ENCODE data around the gene NCAPG2. TPM values are rescaled to one million over a fixed set of nuclear protein-coding genes. Genes with fewer than 3 reads are reported as not detected.

NCAPG2 gene
- total RNA-seq, 4 donors from 2014 or later, result 3.4 to 9.0 (median 4.3) TPM

DNA sequence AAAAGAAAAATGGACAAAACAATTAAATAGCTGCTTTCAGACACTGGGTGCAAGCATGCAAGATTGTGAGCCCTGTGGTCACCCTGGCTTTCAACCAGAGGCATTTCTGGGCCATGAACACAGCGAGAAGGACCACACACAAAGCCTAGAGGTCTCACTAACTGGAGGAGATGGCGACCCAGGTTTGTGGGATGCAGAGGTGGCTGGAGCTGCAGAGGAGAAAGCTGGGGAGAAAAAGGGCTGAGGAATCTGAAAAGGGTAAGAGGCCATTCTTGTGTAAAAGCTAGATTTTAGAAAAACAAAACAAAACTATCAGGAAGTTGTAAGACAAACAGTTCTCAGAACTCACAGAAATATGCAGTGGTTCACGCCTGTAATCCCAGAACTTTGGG is 86.9 kb downstream of the NCAPG2 start:
- Histone ChIP-seq H3K4me3 (no peak overlapping the region), H3K36me3 (no peaks in the 10 kb centered on the region), H3K27me3 (no peaks in the 10 kb centered on the region), H3K4me1 (no peaks in the 10 kb centered on the region), H3K27ac (no peak overlapping the region), H3K9me3 (no peaks in the 10 kb centered on the region)
- WGBS, 2 donors (ENCODE audit: low coverage in 1 of 2), result 82 to 93% methylated on average over 3 of the region's 3 CpGs
- in situ Hi-C loops (cut with MboI; ENCODE audit: low pct_ligation_motif_present in 1 of 4, low pct_unique_long_range_greater_than_20kb in 1 of 4, low sequenced_read_pairs in 3 of 4), result no loop called here
- no peak for DNase-seq
- TF ChIP-seq POLR2A (IDR thresholded peaks at IDR 0.05), result no peak
- no peak for TF ChIP-seq POLR2AphosphoS5 (IDR thresholded peaks at IDR 0.05)
- no peak for TF ChIP-seq EP300 (IDR thresholded peaks at IDR 0.05; ENCODE audit: low read depth)
- TF ChIP-seq, protein P1, sequence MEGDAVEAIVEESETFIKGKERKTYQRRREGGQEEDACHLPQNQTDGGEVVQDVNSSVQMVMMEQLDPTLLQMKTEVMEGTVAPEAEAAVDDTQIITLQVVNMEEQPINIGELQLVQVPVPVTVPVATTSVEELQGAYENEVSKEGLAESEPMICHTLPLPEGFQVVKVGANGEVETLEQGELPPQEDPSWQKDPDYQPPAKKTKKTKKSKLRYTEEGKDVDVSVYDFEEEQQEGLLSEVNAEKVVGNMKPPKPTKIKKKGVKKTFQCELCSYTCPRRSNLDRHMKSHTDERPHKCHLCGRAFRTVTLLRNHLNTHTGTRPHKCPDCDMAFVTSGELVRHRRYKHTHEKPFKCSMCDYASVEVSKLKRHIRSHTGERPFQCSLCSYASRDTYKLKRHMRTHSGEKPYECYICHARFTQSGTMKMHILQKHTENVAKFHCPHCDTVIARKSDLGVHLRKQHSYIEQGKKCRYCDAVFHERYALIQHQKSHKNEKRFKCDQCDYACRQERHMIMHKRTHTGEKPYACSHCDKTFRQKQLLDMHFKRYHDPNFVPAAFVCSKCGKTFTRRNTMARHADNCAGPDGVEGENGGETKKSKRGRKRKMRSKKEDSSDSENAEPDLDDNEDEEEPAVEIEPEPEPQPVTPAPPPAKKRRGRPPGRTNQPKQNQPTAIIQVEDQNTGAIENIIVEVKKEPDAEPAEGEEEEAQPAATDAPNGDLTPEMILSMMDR (IDR thresholded peaks at IDR 0.05), result no peak
- intact Hi-C loops (cut with DNase I; ENCODE audit: low total_unique reads), result no loop called here

DNA sequence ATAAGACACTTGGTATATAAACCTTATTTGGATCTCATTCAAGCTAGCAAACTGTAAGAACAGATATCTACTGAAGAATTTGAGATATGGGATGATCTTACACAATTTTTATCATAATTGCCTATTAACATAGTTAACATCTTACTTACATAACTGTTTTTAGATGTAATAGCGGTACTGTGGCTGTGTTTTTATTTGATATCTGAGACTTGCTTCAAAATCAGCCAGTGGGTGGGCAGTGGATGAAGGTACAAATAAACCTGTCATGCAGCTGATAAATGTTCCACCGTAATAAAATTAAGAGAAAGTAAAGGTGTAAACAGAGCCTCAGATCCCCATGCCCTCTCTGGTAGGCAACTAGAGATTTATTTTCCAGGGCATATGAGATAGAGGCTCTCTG is 88.6 kb downstream of the NCAPG2 start:
- in situ Hi-C loops (cut with MboI; ENCODE audit: low pct_ligation_motif_present in 1 of 4, low pct_unique_long_range_greater_than_20kb in 1 of 4, low sequenced_read_pairs in 3 of 4), result no loop called here
- intact Hi-C loops (cut with DNase I; ENCODE audit: low total_unique reads), result no loop called here

DNA sequence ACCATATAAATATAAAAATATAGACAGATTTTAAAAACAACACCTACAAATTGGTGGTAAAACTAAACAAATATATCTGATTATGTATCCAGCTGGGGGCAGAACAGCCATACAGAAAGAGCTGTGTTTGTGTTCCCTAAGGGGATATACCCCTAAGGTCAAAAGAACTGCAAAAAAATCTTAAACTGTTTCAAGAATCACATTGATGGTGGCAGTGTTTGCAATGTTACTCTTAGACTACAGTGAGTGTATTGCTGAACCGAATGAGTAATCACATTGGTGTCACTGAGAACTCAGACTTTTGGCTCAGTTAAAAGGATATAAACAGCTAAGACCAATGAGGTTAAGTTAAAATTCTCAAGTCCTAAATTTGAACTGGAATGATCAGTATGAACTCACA is 89.9 kb downstream of the NCAPG2 start:
- no peak overlapping the region for H3K4me3 ChIP-seq
- no peaks in the 10 kb centered on the region for H3K4me1 ChIP-seq
- H3K9me3 ChIP-seq, result no peaks in the 10 kb centered on the region
- in situ Hi-C loops (cut with MboI; ENCODE audit: low pct_ligation_motif_present in 1 of 4, low pct_unique_long_range_greater_than_20kb in 1 of 4, low sequenced_read_pairs in 3 of 4) (no loop called here), intact Hi-C loops (cut with DNase I; ENCODE audit: low total_unique reads) (no loop called here)
- no peak overlapping the region for H3K27ac ChIP-seq
- DNase-seq, result no peak
- WGBS, 2 donors (ENCODE audit: low coverage in 1 of 2), result 58 to 59% methylated on average over 1 of the region's 1 CpG
- no peaks in the 10 kb centered on the region for H3K36me3 ChIP-seq
- TF ChIP-seq POLR2AphosphoS5 (IDR thresholded peaks at IDR 0.05) (no peak), POLR2A (IDR thresholded peaks at IDR 0.05) (no peak), EP300 (IDR thresholded peaks at IDR 0.05; ENCODE audit: low read depth) (no peak)
- TF ChIP-seq, protein P1 (IDR thresholded peaks at IDR 0.05), result no peak
- no peaks in the 10 kb centered on the region for H3K27me3 ChIP-seq

More for the DNA sequence above, 88.6 kb downstream of the NCAPG2 start:
- Histone ChIP-seq H3K27me3 (no peaks in the 10 kb centered on the region), H3K27ac (no peak overlapping the region), H3K36me3 (no peaks in the 10 kb centered on the region), H3K4me1 (no peaks in the 10 kb centered on the region), H3K4me3 (no peak overlapping the region), H3K9me3 (no peaks in the 10 kb centered on the region)
- no peak for TF ChIP-seq POLR2AphosphoS5 (IDR thresholded peaks at IDR 0.05)
- no peak for DNase-seq
- 78 to 85% methylated on average over 2 of the region's 2 CpGs for WGBS, 2 donors (ENCODE audit: low coverage in 1 of 2)

DNA sequence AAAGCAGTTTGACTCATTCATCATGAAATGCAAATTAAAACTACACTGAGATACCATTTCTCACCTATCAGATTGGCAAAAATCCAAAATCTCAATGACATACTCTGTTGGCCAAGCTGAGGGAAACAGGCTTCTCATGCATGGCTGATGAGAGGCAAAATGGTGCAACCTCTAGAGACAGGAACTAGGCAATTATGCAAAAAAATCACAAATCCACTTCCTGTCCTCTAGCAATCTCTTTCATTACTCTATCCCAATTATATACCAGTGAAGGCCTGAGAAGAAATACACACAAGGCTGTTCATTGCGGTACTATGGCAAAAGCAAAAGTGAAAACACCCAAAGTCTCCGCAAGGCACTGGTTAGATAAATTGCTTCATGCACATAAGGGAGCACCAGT is 91.1 kb downstream of the NCAPG2 start:
- TF ChIP-seq POLR2AphosphoS5 (IDR thresholded peaks at IDR 0.05), result no peak
- TF ChIP-seq, protein P1 (IDR thresholded peaks at IDR 0.05), result no peak
- intact Hi-C loops (cut with DNase I; ENCODE audit: low total_unique reads) (no loop called here), in situ Hi-C loops (cut with MboI; ENCODE audit: low pct_ligation_motif_present in 1 of 4, low pct_unique_long_range_greater_than_20kb in 1 of 4, low sequenced_read_pairs in 3 of 4) (no loop called here)
- H3K4me3 ChIP-seq, result no peak overlapping the region
- no peaks in the 10 kb centered on the region for H3K9me3 ChIP-seq
- no peak for DNase-seq
- WGBS, 2 donors (ENCODE audit: low coverage in 1 of 2), result 95 to 100% methylated on average over 2 of the region's 2 CpGs
- H3K27ac ChIP-seq, result no peak overlapping the region
- H3K36me3 ChIP-seq, result no peaks in the 10 kb centered on the region
- no peaks in the 10 kb centered on the region for H3K4me1 ChIP-seq
- H3K27me3 ChIP-seq, result no peaks in the 10 kb centered on the region

DNA sequence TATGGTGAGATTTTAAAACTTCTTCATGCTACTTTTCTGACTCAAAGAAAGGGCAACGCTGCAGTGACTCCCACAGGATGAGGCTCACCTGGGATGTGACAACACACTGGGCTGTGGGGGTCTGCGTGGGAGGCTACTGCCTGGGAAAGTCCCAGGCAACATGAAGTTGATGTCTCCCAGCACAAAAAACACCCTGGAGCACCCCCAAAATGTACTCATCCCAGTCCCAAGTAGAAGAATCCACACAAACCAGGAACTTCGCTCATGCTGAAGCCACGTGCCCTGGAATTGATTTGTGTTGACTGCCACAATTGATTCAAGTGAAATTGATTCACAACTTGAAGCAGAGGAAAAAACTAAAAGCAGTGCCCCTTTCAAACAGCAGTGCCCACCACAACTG is 92.1 kb downstream of the NCAPG2 start:
- H3K9me3 ChIP-seq, result no peaks in the 10 kb centered on the region
- in situ Hi-C loops (cut with MboI; ENCODE audit: low pct_ligation_motif_present in 1 of 4, low pct_unique_long_range_greater_than_20kb in 1 of 4, low sequenced_read_pairs in 3 of 4), result no loop called here
- 90 to 100% methylated on average over 1 to 4 of the region's 4 CpGs for WGBS, 2 donors (ENCODE audit: low coverage in 1 of 2)
- intact Hi-C loops (cut with DNase I; ENCODE audit: low total_unique reads), result no loop called here
- no peaks in the 10 kb centered on the region for H3K4me1 ChIP-seq
- no peaks in the 10 kb centered on the region for H3K36me3 ChIP-seq
- H3K27ac ChIP-seq, result no peak overlapping the region
- no peak overlapping the region for H3K4me3 ChIP-seq
- DNase-seq, result no peak
- H3K27me3 ChIP-seq, result no peaks in the 10 kb centered on the region
- no peak for TF ChIP-seq POLR2A (IDR thresholded peaks at IDR 0.05)
- TF ChIP-seq POLR2AphosphoS5 (IDR thresholded peaks at IDR 0.05), result no peak
- TF ChIP-seq EP300 (IDR thresholded peaks at IDR 0.05; ENCODE audit: low read depth), result no peak
- TF ChIP-seq, protein P1 (IDR thresholded peaks at IDR 0.05), result no peak

Measured in transverse colon (tissue), 4 donors.